ENCODE measurements around the gene CCDC102A.

CCDC102A gene

GRCh38 chr16:57517397-57518367 is 18.7 kb downstream of the CCDC102A start:
- no peak for DNase-seq (ENCODE audit: low read depth)

- no peak for DNase-seq (ENCODE audit: low read depth)
Measured at GRCh38 chr16:57516773-57517172, 19.6 kb downstream of the CCDC102A start.

GRCh38 chr16:57516176-57516725 is 20.1 kb downstream of the CCDC102A start:
- no peak for DNase-seq (ENCODE audit: low read depth)

GRCh38 chr16:57514791-57515600 is 21.4 kb downstream of the CCDC102A start:
- no peak for DNase-seq (ENCODE audit: low read depth)

GRCh38 chr16:57514371-57514770 is 22.0 kb downstream of the CCDC102A start:
- no peak for DNase-seq (ENCODE audit: low read depth)

GRCh38 chr16:57513371-57514102 is 22.8 kb downstream of the CCDC102A start:
- DNase-seq (ENCODE audit: low read depth) = no peak

GRCh38 chr16:57512296-57513001 is 23.9 kb downstream of the CCDC102A start:
- DNase-seq (ENCODE audit: low read depth) = no peak

- DNase-seq (ENCODE audit: low read depth) = no peak
Measured at GRCh38 chr16:57510016-57510871, 26.1 kb downstream of the CCDC102A start.

GRCh38 chr16:57509231-57509923 is 27.0 kb downstream of the CCDC102A start:
- no peak for DNase-seq (ENCODE audit: low read depth)

- no peak for DNase-seq (ENCODE audit: low read depth)
Measured at GRCh38 chr16:57508035-57508425, 28.3 kb downstream of the CCDC102A start.

GRCh38 chr16:57507136-57508034 is 29.0 kb downstream of the CCDC102A start:
- no peak for DNase-seq (ENCODE audit: low read depth)

- no peak for DNase-seq (ENCODE audit: low read depth)
Measured at GRCh38 chr16:57505169-57505568, 31.2 kb downstream of the CCDC102A start.

- DNase-seq (ENCODE audit: low read depth) = no peak
Measured at GRCh38 chr16:57504491-57504890, 31.9 kb downstream of the CCDC102A start.

GRCh38 chr16:57504001-57504400 is 32.4 kb downstream of the CCDC102A start:
- no peak for DNase-seq (ENCODE audit: low read depth)

GRCh38 chr16:57503366-57503765 is 33.0 kb downstream of the CCDC102A start:
- DNase-seq (ENCODE audit: low read depth) = no peak

GRCh38 chr16:57502048-57502775 is 34.2 kb downstream of the CCDC102A start:
- no peak for DNase-seq (ENCODE audit: low read depth)

GRCh38 chr16:57501492-57501891 is 34.9 kb downstream of the CCDC102A start:
- no peak for DNase-seq (ENCODE audit: low read depth)

GRCh38 chr16:57500578-57501111 is 35.7 kb downstream of the CCDC102A start:
- DNase-seq (ENCODE audit: low read depth) = no peak

All from stimulated activated CD8-positive, alpha-beta memory T cell treated with anti-CD3 and anti-CD28 coated beads, Interleukin-7, amount 100 ng/mL, for 24 hours (primary cell).